Measurements from ENCODE around the gene CLDND2. TPM values are rescaled to one million over a fixed set of nuclear protein-coding genes. Genes with fewer than 3 reads are reported as not detected.

Gene CLDND2
- total and polyA plus RNA-seq, 2 experiments from 2014 or later, result 7.7 TPM; not detected in 1

GRCh38 chr19:51339313-51339686 is 29.5 kb downstream of the CLDND2 start:
- Mint-ChIP-seq H3K4me3 (peak overlapping the region; percentile 88), H3K4me1 (peaks cover 28% of the 10 kb centered on the region), H3K36me3 (ENCODE audit: low read depth) (peaks cover 12% of the 10 kb centered on the region; the same call in 2 of the 3 replicates), H3K27me3 (ENCODE audit: insufficient read depth, low read depth, poor library complexity) (peaks cover 24% of the 10 kb centered on the region), H3K9me3 (no peaks in the 10 kb centered on the region), H3K27ac (peak overlapping the region; percentile 96)
- Histone ChIP-seq H3K4me2 (peak overlapping the region; percentile 72), H3K4me1 (ENCODE audit: insufficient read depth) (peaks cover 24% of the 10 kb centered on the region), H3K36me3 (ENCODE audit: insufficient read depth) (no peaks in the 10 kb centered on the region), H3K4me3 (peak overlapping the region; percentile 62), H3K27me3 (ENCODE audit: insufficient read depth) (peaks cover 16% of the 10 kb centered on the region), H4K20me1 (replicated peaks; ENCODE audit: insufficient read depth) (no peaks in the 10 kb centered on the region), H2AFZ (peak overlapping the region; percentile 77), H3K9me2 (ENCODE audit: insufficient read depth) (no peaks in the 10 kb centered on the region), H3K27ac (ENCODE audit: low read depth) (peak overlapping the region; percentile 71), H3F3A (replicated peaks; ENCODE audit: low read depth) (no peaks in the 10 kb centered on the region), H3K79me2 (replicated peaks; ENCODE audit: insufficient read depth) (no peaks in the 10 kb centered on the region)
- TF ChIP-seq CTCF (conservative IDR thresholded peaks at IDR 0.05; ENCODE audit: low read depth in 2 of 2) (0 out of 4 replicates have a peak, but pooled peaks of 1 of the 2 experiments have one; percentile 14), CREB1 (CRISPR knock-in tag; IDR thresholded peaks at IDR 0.05; ENCODE audit: low read depth) (no peak), POLR2AphosphoS5 (IDR thresholded peaks at IDR 0.05; ENCODE audit: low read depth) (peak; percentile 4; the same call in 1 of the 2 replicates)
- ATAC-seq (peak; percentile 55), DNase-seq (ENCODE audit: low spot score) (peak; percentile 91)

GRCh38 chr19:51338563-51339312 is 30.1 kb downstream of the CLDND2 start:
- 0 out of 2 replicates have a peak, but pooled peaks cover 3% of the 10 kb centered on the region for H3K9me2 ChIP-seq (ENCODE audit: insufficient read depth)
- H3K36me3 ChIP-seq (ENCODE audit: insufficient read depth), result no peaks in the 10 kb centered on the region
- DNase-seq (ENCODE audit: low spot score), result peak; percentile 95
- no peaks in the 10 kb centered on the region for H3K79me2 ChIP-seq (replicated peaks; ENCODE audit: insufficient read depth)
- peak overlapping the region; percentile 72 for H3K4me2 ChIP-seq
- peaks cover 16% of the 10 kb centered on the region for H3K27me3 ChIP-seq (ENCODE audit: insufficient read depth)
- H3K27ac Mint-ChIP-seq, result peak overlapping the region; percentile 96
- H3K4me3 ChIP-seq, result peak overlapping the region; percentile 62
- H4K20me1 ChIP-seq (replicated peaks; ENCODE audit: insufficient read depth), result no peaks in the 10 kb centered on the region
- peaks cover 24% of the 10 kb centered on the region for H3K4me1 ChIP-seq (ENCODE audit: insufficient read depth)
- H2AFZ ChIP-seq, result peak overlapping the region; percentile 77
- peak overlapping the region; percentile 71 for H3K27ac ChIP-seq (ENCODE audit: low read depth)
- H3K9me3 Mint-ChIP-seq, result no peaks in the 10 kb centered on the region; the same call in 2 of the 3 replicates
- no peaks in the 10 kb centered on the region for H3F3A ChIP-seq (replicated peaks; ENCODE audit: low read depth)
- peaks cover 24% of the 10 kb centered on the region for H3K27me3 Mint-ChIP-seq (ENCODE audit: insufficient read depth, low read depth, poor library complexity)
- peaks cover 28% of the 10 kb centered on the region for H3K4me1 Mint-ChIP-seq
- ATAC-seq, result peak; percentile 76
- H3K36me3 Mint-ChIP-seq (ENCODE audit: low read depth), result peaks cover 18% of the 10 kb centered on the region
- peak overlapping the region; percentile 88 for H3K4me3 Mint-ChIP-seq
- TF ChIP-seq ZNF462 (CRISPR knock-in tag; IDR thresholded peaks at IDR 0.05) (no peak), CREB1 (CRISPR knock-in tag; IDR thresholded peaks at IDR 0.05; ENCODE audit: low read depth) (peak; percentile 51), STAT1 (IDR thresholded peaks at IDR 0.05; ENCODE audit: unreplicated experiment) (no peak), NANOG (IDR thresholded peaks at IDR 0.05; ENCODE audit: borderline replicate concordance) (no peak), EZH2 (IDR thresholded peaks at IDR 0.05; ENCODE audit: low read depth, unreplicated experiment) (no peak), POLR2AphosphoS5 (IDR thresholded peaks at IDR 0.05; ENCODE audit: low read depth) (peak; percentile 23; the same call in 1 of the 2 replicates), EZH2phosphoT487 (IDR thresholded peaks at IDR 0.05; ENCODE audit: unreplicated experiment) (no peak), ZNF331 (CRISPR knock-in tag; IDR thresholded peaks at IDR 0.05; ENCODE audit: low read depth) (no peak)

Data from GM23338 (cell line).